Transverse colon (tissue), 4 donors: ENCODE measurements around the gene GNA14. TPM values are rescaled to one million over a fixed set of nuclear protein-coding genes. Genes with fewer than 3 reads are reported as not detected.

ENCODE experiments used
- DNase-seq: peaks from one replicate; pipeline ENCODE4 v3.0.0-alpha.2; 2019
- H3K27ac ChIP-seq, 4 donors: fragments of 200-600 bp; sonication (generic); 2 replicates each; pipeline ENCODE4 v1.5.1; 2016 to 2018; ENCODE audit warnings: inconsistent platforms in 4 of 4
- H3K27me3 ChIP-seq: fragments of 200-600 bp; sonication (generic); 2 replicates; pipeline ENCODE4 v1.5.1; 2017; ENCODE audit warnings: inconsistent platforms
- H3K36me3 ChIP-seq, 4 donors: fragments of 200-600 bp; sonication (generic); 2 replicates each; pipeline ENCODE4 v1.5.1; 2017 to 2019; ENCODE audit warnings: inconsistent platforms in 4 of 4
- H3K4me1 ChIP-seq, 4 donors: fragments of 200-600 bp; sonication (generic); 2 replicates each; pipeline ENCODE4 v1.5.1; 2017 to 2020; ENCODE audit warnings: inconsistent platforms in 4 of 4
- H3K4me3 ChIP-seq, 4 donors: fragments of 200-600 bp; sonication (generic); 1 replicate in 1 of 4; 2 replicates in 3 of 4; pipeline versions ENCODE4 v1.5.1 to v1.6.1; 2017 to 2019; ENCODE audit warnings: inconsistent platforms in 4 of 4
- H3K9me3 ChIP-seq, 2 donors: fragments of 200-600 bp; sonication (generic); 2 replicates each; pipeline ENCODE4 v1.5.1; 2017 to 2019; ENCODE audit warnings: inconsistent platforms in 2 of 2
- EP300 ChIP-seq: sonication (generic); formaldehyde crosslinking; IDR thresholded peaks from one replicate; pipeline ENCODE4 v1.6.1; 2017; ENCODE audit warnings: antibody characterized with exemption, low read depth
- POLR2A ChIP-seq: fragments of 450-650 bp; IDR thresholded peaks from one replicate; pipeline ENCODE4 v1.6.1; 2016; ENCODE audit warnings: antibody characterized with exemption, mild to moderate bottlenecking, moderate library complexity
- POLR2AphosphoS5 ChIP-seq, 3 donors: sonication (generic); formaldehyde crosslinking; IDR thresholded peaks; one replicate each; pipeline ENCODE4 v1.6.1; 2016; ENCODE audit warnings: antibody characterized with exemption in 3 of 3
- WGBS, 2 donors: methylation state at CpG; one replicate each; pipeline ENCODE4 v1.1.5; 2018; ENCODE audit warnings: low coverage in 1 of 2; 5-methylcytosine and 5-hydroxymethylcytosine counted together
- in situ Hi-C, 4 donors: fragments of 200-750 bp; cut with MboI; loops; one replicate each; pipeline versions ENCODE4 v1.15.0 to v1.15.1; 2017; ENCODE audit warnings: low sequenced_read_pairs in 3 of 4, low pct_ligation_motif_present in 1 of 4, low pct_unique_long_range_greater_than_20kb in 1 of 4
- intact Hi-C: fragments of 100-400 bp; cut with DNase I; formaldehyde crosslinking; loops from one replicate; pipeline ENCODE4 v1.15.1; 2023; ENCODE audit warnings: low total_unique reads
- total RNA-seq, 4 donors: library from RNA; depleted of rRNA; stranded (reverse); fragments of >200 nt; gene quantifications; one replicate each; pipeline ENCODE4 v1.1.0, GENCODE V29; 2016
- TF ChIP-seq, protein P1 (sequence below), 5 experiments: fragments of 200-600 bp in 3 of 5; fragments of 450-650 bp in 2 of 5; sonication (generic) in 3 of 5; IDR thresholded peaks; 1 replicate in 2 of 5; 2 replicates in 3 of 5; pipeline ENCODE4 v1.5.1; 2016 to 2017; ENCODE audit warnings: antibody characterized with exemption in 5 of 5, inconsistent platforms in 3 of 5, mild to moderate bottlenecking in 2 of 5, moderate library complexity in 1 of 5

GNA14 gene
- total RNA-seq, 4 donors from 2014 or later: 9.4 to 64.9 (median 16.9) TPM

DNA sequence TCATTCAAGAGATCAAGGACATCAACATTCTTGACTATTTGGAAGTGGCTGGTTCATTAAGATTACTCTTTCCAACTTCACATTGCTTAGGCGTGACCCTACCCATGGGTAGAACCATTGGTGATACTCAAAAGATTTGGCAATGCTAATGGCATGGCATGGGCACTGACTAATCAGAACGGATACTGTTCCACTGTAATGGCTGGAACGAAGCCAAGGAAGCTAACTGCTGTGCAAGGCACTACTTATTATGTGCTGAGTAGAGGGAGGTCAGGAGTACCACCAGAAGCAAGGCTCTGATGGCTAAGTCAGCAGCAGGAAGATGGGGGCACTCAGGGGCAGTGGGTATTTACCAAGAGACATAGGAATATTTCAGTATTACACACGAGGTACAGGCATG is 31.9 kb downstream of the GNA14 start:
- no peak for DNase-seq
- in situ Hi-C loops (no loop called here), intact Hi-C loops (no loop called here)
- TF ChIP-seq POLR2A (no peak), EP300 (no peak), POLR2AphosphoS5 (IDR thresholded peaks at IDR 0.05) (no peak)
- TF ChIP-seq, protein P1, sequence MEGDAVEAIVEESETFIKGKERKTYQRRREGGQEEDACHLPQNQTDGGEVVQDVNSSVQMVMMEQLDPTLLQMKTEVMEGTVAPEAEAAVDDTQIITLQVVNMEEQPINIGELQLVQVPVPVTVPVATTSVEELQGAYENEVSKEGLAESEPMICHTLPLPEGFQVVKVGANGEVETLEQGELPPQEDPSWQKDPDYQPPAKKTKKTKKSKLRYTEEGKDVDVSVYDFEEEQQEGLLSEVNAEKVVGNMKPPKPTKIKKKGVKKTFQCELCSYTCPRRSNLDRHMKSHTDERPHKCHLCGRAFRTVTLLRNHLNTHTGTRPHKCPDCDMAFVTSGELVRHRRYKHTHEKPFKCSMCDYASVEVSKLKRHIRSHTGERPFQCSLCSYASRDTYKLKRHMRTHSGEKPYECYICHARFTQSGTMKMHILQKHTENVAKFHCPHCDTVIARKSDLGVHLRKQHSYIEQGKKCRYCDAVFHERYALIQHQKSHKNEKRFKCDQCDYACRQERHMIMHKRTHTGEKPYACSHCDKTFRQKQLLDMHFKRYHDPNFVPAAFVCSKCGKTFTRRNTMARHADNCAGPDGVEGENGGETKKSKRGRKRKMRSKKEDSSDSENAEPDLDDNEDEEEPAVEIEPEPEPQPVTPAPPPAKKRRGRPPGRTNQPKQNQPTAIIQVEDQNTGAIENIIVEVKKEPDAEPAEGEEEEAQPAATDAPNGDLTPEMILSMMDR (IDR thresholded peaks at IDR 0.05): no peak
- H3K27me3 ChIP-seq: no peaks in the 10 kb centered on the region
- no peaks in the 10 kb centered on the region for H3K36me3 ChIP-seq
- H3K4me3 ChIP-seq: no peak overlapping the region
- no peaks in the 10 kb centered on the region for H3K9me3 ChIP-seq
- WGBS, 2 donors: 60 to 100% methylated on average over 1 to 4 of the region's 4 CpGs
- no peaks in the 10 kb centered on the region for H3K4me1 ChIP-seq
- H3K27ac ChIP-seq: no peak overlapping the region

DNA sequence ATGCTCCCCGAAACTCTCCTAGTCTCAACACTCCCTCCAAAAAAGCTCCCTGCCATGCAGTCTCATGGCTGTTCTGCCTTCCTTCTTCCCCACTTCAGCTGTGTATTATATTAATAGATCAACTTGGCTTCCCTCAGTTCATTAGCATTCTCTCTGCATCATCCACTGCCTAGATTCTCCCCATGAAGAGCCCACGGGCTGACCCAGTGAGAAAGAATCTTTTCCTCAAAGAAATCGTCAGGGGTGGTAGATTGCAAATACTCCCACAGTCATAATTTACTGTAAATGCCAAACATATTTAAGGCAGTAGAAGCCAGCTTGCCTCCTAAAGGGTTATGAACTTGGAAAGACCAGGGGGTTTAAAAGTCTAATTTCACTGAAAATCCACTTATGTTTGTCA is 33.5 kb downstream of the GNA14 start:
- Histone ChIP-seq H3K4me1 (peaks cover 0 to 6% (median 0%) of the 10 kb centered on the region in 4 donors), H3K9me3 (no peaks in the 10 kb centered on the region), H3K36me3 (no peaks in the 10 kb centered on the region), H3K4me3 (no peak overlapping the region), H3K27me3 (no peaks in the 10 kb centered on the region), H3K27ac (no peak overlapping the region)
- intact Hi-C loops (no loop called here), in situ Hi-C loops (no loop called here)
- 76% methylated on average over 3 of the region's 3 CpGs; no CpG with 5 or more reads in 1 of the 2 donors for WGBS, 2 donors
- no peak for DNase-seq
- TF ChIP-seq, protein P1 (IDR thresholded peaks at IDR 0.05): no peak

DNA sequence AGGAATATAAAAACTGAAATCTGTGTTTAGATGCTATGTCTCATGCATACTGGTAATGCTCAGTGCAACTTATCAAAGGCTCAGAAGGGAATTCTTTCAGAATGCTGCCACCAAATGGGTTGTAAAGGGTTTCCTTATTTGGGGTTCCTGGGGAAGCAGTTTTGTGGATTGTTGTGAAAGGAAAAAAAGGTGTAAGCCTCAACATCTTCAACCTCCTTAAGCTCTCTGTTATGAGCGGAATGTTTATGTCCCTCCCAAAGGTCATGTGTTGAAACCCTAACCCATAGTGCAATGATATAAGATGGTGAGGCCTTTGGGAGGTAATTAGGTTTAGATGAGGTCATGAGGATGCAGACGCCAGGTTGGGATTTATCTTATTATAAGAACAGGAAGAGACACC is 41.6 kb downstream of the GNA14 start:
- Histone ChIP-seq H3K36me3 (no peaks in the 10 kb centered on the region), H3K27me3 (no peaks in the 10 kb centered on the region), H3K27ac (peak overlapping the region; percentile 60 to 70 (median 62)), H3K4me3 (no peak overlapping the region), H3K9me3 (no peaks in the 10 kb centered on the region), H3K4me1 (peaks cover 4 to 32% (median 24%) of the 10 kb centered on the region in 4 donors)
- 36 to 50% methylated on average over 2 of the region's 2 CpGs for WGBS, 2 donors
- no peak for DNase-seq
- intact Hi-C loops: no loop called here
- in situ Hi-C loops: no loop called here
- TF ChIP-seq POLR2A: no peak
- TF ChIP-seq, protein P1 (IDR thresholded peaks at IDR 0.05): no peak
- no peak for TF ChIP-seq EP300
- no peak for TF ChIP-seq POLR2AphosphoS5 (IDR thresholded peaks at IDR 0.05)

DNA sequence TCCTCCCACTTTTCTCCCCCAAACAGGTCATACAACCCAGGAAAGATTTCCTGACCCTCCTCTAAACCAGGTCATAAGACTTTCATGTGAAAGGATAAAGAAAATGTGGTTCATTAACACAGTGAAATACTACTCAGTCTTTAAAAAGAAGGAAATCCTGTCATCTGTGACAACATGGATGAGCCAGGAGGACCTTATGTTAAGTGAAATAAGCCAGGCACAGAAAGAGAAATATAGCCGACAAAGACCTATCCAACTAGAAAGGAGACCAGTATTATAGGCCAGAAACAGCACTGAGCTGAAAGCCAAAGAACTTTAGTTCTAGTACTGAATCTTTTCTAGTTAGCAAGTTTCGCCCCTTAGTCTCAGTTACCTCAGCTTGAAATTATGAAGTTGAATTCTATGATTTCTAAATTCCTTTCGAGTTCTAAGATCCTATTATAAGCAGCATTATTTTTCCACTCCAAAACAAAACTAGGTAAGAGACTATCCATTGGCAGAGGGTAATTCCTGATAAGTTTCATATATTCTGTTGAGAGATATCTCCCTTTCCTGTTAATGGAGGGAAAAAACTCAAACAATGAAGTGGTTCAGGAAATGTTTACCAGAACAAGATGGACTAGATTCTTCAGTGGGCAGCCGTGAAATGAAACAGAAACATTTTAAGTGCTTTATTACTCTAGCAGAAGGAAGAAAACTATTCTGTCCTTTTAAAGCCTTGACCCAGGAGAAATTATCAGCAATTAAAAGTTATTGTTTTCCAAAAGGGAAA is 42.5 kb downstream of the GNA14 start:
- TF ChIP-seq POLR2AphosphoS5 (IDR thresholded peaks at IDR 0.05) (peak in 1 of 3 donors; percentile 23), POLR2A (no peak)
- Histone ChIP-seq H3K27ac (peak overlapping the region; percentile 60 to 70 (median 62)), H3K4me1 (peaks cover 4 to 32% (median 24%) of the 10 kb centered on the region in 4 donors), H3K36me3 (no peaks in the 10 kb centered on the region), H3K4me3 (no peak overlapping the region), H3K27me3 (no peaks in the 10 kb centered on the region), H3K9me3 (no peaks in the 10 kb centered on the region)
- in situ Hi-C loops (no loop called here), intact Hi-C loops (no loop called here)
- DNase-seq: no peak
- WGBS, 2 donors: 55 to 56% methylated on average over 4 of the region's 4 CpGs
